Stomach (tissue), 4 donors: Measurements from ENCODE around the gene EXOC4.

Experiments
- EP300 ChIP-seq: sonication (generic); formaldehyde crosslinking; IDR thresholded peaks from one replicate; pipeline ENCODE4 v1.6.1; 2017; ENCODE audit warnings: antibody characterized with exemption
- POLR2AphosphoS5 ChIP-seq, 3 donors: sonication (generic); formaldehyde crosslinking; IDR thresholded peaks; one replicate each; pipeline ENCODE4 v1.6.1; 2016; ENCODE audit warnings: antibody characterized with exemption in 3 of 3
- TF ChIP-seq, protein P1 (sequence below), 7 experiments: fragments of 450-650 bp in 4 of 7; fragments of 200-600 bp in 3 of 7; sonication (generic) in 3 of 7; IDR thresholded peaks; one replicate each; pipeline ENCODE4 v1.5.1; 2016 to 2019; ENCODE audit warnings: antibody characterized with exemption in 7 of 7, control low read depth in 2 of 7, mild to moderate bottlenecking in 1 of 7

- TF ChIP-seq EP300: no peak
- TF ChIP-seq, protein P1, sequence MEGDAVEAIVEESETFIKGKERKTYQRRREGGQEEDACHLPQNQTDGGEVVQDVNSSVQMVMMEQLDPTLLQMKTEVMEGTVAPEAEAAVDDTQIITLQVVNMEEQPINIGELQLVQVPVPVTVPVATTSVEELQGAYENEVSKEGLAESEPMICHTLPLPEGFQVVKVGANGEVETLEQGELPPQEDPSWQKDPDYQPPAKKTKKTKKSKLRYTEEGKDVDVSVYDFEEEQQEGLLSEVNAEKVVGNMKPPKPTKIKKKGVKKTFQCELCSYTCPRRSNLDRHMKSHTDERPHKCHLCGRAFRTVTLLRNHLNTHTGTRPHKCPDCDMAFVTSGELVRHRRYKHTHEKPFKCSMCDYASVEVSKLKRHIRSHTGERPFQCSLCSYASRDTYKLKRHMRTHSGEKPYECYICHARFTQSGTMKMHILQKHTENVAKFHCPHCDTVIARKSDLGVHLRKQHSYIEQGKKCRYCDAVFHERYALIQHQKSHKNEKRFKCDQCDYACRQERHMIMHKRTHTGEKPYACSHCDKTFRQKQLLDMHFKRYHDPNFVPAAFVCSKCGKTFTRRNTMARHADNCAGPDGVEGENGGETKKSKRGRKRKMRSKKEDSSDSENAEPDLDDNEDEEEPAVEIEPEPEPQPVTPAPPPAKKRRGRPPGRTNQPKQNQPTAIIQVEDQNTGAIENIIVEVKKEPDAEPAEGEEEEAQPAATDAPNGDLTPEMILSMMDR (IDR thresholded peaks at IDR 0.05): no peak
- TF ChIP-seq POLR2AphosphoS5 (IDR thresholded peaks at IDR 0.05): no peak
These were observed 440.4 kb downstream of the EXOC4 start for GRCh38 chr7:133693281-133693680.
